ENCODE data around the gene CTBP2. TPM values are rescaled to one million over a fixed set of nuclear protein-coding genes. Genes with fewer than 3 reads are reported as not detected.

Gene CTBP2
- total RNA-seq, 1 experiment from 2014 or later, result 97.2 TPM

- no peaks in the 10 kb centered on the region for H3K27me3 Mint-ChIP-seq (ENCODE audit: insufficient read depth, unreplicated experiment)
- H3K36me3 ChIP-seq (ENCODE audit: control insufficient read depth, insufficient read depth, low read length), result no peaks in the 10 kb centered on the region; the same call in 1 of the 2 replicates
- H3K9me3 Mint-ChIP-seq (ENCODE audit: unreplicated experiment), result no peaks in the 10 kb centered on the region
- peak overlapping the region; percentile 0 for H3K27ac Mint-ChIP-seq (ENCODE audit: unreplicated experiment)
- BruUV-seq (replicated peaks), result no TSS peak
- H3K4me1 ChIP-seq, result peaks cover 40% of the 10 kb centered on the region
- peaks cover 22% of the 10 kb centered on the region for H3K4me1 Mint-ChIP-seq (ENCODE audit: low read depth, unreplicated experiment)
- DNase-seq, result no peak
- CTCF ChIA-PET, result no interaction called here
- H3K36me3 Mint-ChIP-seq (ENCODE audit: insufficient read depth, unreplicated experiment), result peaks cover 28% of the 10 kb centered on the region
- H3K9me3 ChIP-seq, result no peaks in the 10 kb centered on the region
- no peak for TF ChIP-seq CTCF (IDR thresholded peaks at IDR 0.05; ENCODE audit: insufficient read depth in 1 of 2, low read depth in 1 of 2, low read length in 1 of 2, severe bottlenecking in 1 of 2, unreplicated experiment in 1 of 2)
- H3K27me3 ChIP-seq (replicated peaks; ENCODE audit: control insufficient read depth, insufficient read depth, low read length), result no peaks in the 10 kb centered on the region
- no peak overlapping the region for H3K4me3 Mint-ChIP-seq (ENCODE audit: unreplicated experiment)
- intact Hi-C loops (cut with micrococcal nuclease; ENCODE audit: unreplicated experiment), result no loop called here
- no peak overlapping the region for H3K4me3 ChIP-seq (ENCODE audit: low read depth, low read length)
- POLR2A ChIA-PET, result no interaction called here
These were observed 110.0 kb downstream of the CTBP2 start for GRCh38 chr10:125050383-125050782.

GRCh38 chr10:125049216-125049881, 111.0 kb downstream of the CTBP2 start:
- peaks cover 23% of the 10 kb centered on the region for H3K36me3 Mint-ChIP-seq (ENCODE audit: insufficient read depth, unreplicated experiment)
- H3K27me3 Mint-ChIP-seq (ENCODE audit: insufficient read depth, unreplicated experiment), result no peaks in the 10 kb centered on the region
- peak overlapping the region; percentile 0 for H3K27ac Mint-ChIP-seq (ENCODE audit: unreplicated experiment)
- H3K36me3 ChIP-seq (ENCODE audit: control insufficient read depth, insufficient read depth, low read length), result no peaks in the 10 kb centered on the region; the same call in 1 of the 2 replicates
- intact Hi-C loops (cut with micrococcal nuclease; ENCODE audit: unreplicated experiment), result loop anchor here (5.0 kb wide), 2 partner anchors 113 to 578 kb away; partner anchors contain the start of gene CTBP2
- peaks cover 22% of the 10 kb centered on the region for H3K4me1 Mint-ChIP-seq (ENCODE audit: low read depth, unreplicated experiment)
- H3K9me3 ChIP-seq, result no peaks in the 10 kb centered on the region
- ChIA-PET POLR2A (interaction anchor here (0.6 kb wide), 1 partner anchor 111 kb away, joined by 3 read pairs; the partner anchor contains the start of gene CTBP2), CTCF (no interaction called here)
- no peak for DNase-seq
- BruUV-seq (replicated peaks), result no TSS peak
- TF ChIP-seq CTCF (IDR thresholded peaks at IDR 0.05; ENCODE audit: insufficient read depth in 1 of 2, low read depth in 1 of 2, low read length in 1 of 2, severe bottlenecking in 1 of 2, unreplicated experiment in 1 of 2), result no peak
- H3K4me1 ChIP-seq, result peaks cover 41% of the 10 kb centered on the region
- no peaks in the 10 kb centered on the region for H3K9me3 Mint-ChIP-seq (ENCODE audit: unreplicated experiment)
- H3K4me3 ChIP-seq (ENCODE audit: low read depth, low read length), result no peak overlapping the region
- no peaks in the 10 kb centered on the region for H3K27me3 ChIP-seq (replicated peaks; ENCODE audit: control insufficient read depth, insufficient read depth, low read length)
- H3K4me3 Mint-ChIP-seq (ENCODE audit: unreplicated experiment), result no peak overlapping the region

- Mint-ChIP-seq H3K4me1 (ENCODE audit: low read depth, unreplicated experiment) (peaks cover 22% of the 10 kb centered on the region), H3K27ac (ENCODE audit: unreplicated experiment) (peak overlapping the region; percentile 78), H3K4me3 (ENCODE audit: unreplicated experiment) (peak overlapping the region; percentile 42)
These were observed 112.1 kb downstream of the CTBP2 start for GRCh38 chr10:125048094-125048864.

More at GRCh38 chr10:125048094-125048864, 112.1 kb downstream of the CTBP2 start:
- Histone ChIP-seq H3K4me3 (ENCODE audit: low read depth, low read length) (no peak overlapping the region), H3K9me3 (no peaks in the 10 kb centered on the region), H3K36me3 (ENCODE audit: control insufficient read depth, insufficient read depth, low read length) (no peaks in the 10 kb centered on the region; the same call in 1 of the 2 replicates), H3K4me1 (peaks cover 41% of the 10 kb centered on the region), H3K27me3 (replicated peaks; ENCODE audit: control insufficient read depth, insufficient read depth, low read length) (no peaks in the 10 kb centered on the region)
- BruUV-seq (replicated peaks), result no TSS peak
- peak; percentile 93 to 97 for TF ChIP-seq CTCF (IDR thresholded peaks at IDR 0.05; ENCODE audit: insufficient read depth in 1 of 2, low read depth in 1 of 2, low read length in 1 of 2, severe bottlenecking in 1 of 2, unreplicated experiment in 1 of 2)
- ChIA-PET POLR2A (interaction anchor here (0.5 to 0.6 kb wide), 2 partner anchors 257 to 580 kb away, joined by 3 to 4 read pairs; partner anchors contain the start of gene EEF1AKMT2), CTCF (interaction anchor here (0.6 to 1.5 kb wide), 19 partner anchors 9 to 491 kb away, joined by 3 to 33 read pairs (median 5); partner anchors contain the start of gene CTBP2)
- peaks cover 32% of the 10 kb centered on the region for H3K36me3 Mint-ChIP-seq (ENCODE audit: insufficient read depth, unreplicated experiment)
- H3K9me3 Mint-ChIP-seq (ENCODE audit: unreplicated experiment), result no peaks in the 10 kb centered on the region
- intact Hi-C loops (cut with micrococcal nuclease; ENCODE audit: unreplicated experiment), result loop anchor here (1.0 to 5.0 kb wide), 4 partner anchors 13 to 579 kb away; partner anchors contain the start of gene CTBP2
- no peaks in the 10 kb centered on the region for H3K27me3 Mint-ChIP-seq (ENCODE audit: insufficient read depth, unreplicated experiment)
- peak; percentile 86 to 93 for DNase-seq
